ENCODE data around the gene NIF3L1. TPM values are rescaled to one million over a fixed set of nuclear protein-coding genes. Genes with fewer than 3 reads are reported as not detected.

NIF3L1 gene
- total RNA-seq, 2 donors from 2014 or later: 26.7 to 38.4 TPM

- peak; percentile 97 for DNase-seq
- intact Hi-C loops (cut with DNase I): no loop called here
- H3K27ac ChIP-seq: peak within 1 kb of the TSS; percentile 100
- H3K36me3 ChIP-seq: peaks cover 3% of the 10 kb centered on the region
- H3K27me3 ChIP-seq: no peaks in the 10 kb centered on the region
- no peak for TF ChIP-seq CTCF (IDR thresholded peaks at IDR 0.05)
- peaks cover 8% of the 10 kb centered on the region for H3K4me1 ChIP-seq
- peak within 1 kb of the TSS; percentile 96 for H3K4me3 ChIP-seq
- no peaks in the 10 kb centered on the region for H3K9me3 ChIP-seq
- peak within 1 kb of the TSS; percentile 99 to 100 for H3K9ac ChIP-seq (ENCODE audit: low read depth in 2 of 2, low read length in 2 of 2)
Observed at GRCh38 chr2:200864176-200865034, 24.8 kb upstream of the NIF3L1 start, which contains the start of gene CLK1. CLK1 (minus strand) TSS chr2:200864658; CDS start chr2:200861862, 2,796 bp downstream.

- H3K36me3 ChIP-seq: no peaks in the 10 kb centered on the region
- H3K9me3 ChIP-seq: no peaks in the 10 kb centered on the region
- intact Hi-C loops (cut with DNase I): no loop called here
- no peaks in the 10 kb centered on the region for H3K27me3 ChIP-seq
- H3K27ac ChIP-seq: no peak overlapping the region
- no peak for DNase-seq
- peaks cover 6% of the 10 kb centered on the region for H3K4me1 ChIP-seq
- no peak overlapping the region for H3K9ac ChIP-seq (ENCODE audit: low read depth in 2 of 2, low read length in 2 of 2)
- TF ChIP-seq CTCF (IDR thresholded peaks at IDR 0.05): no peak
- H3K4me3 ChIP-seq: no peak overlapping the region
Observed at GRCh38 chr2:200869014-200869413, 20.2 kb upstream of the NIF3L1 start.

- H3K9me3 ChIP-seq: no peaks in the 10 kb centered on the region
- no peak overlapping the region for H3K27ac ChIP-seq
- no peak overlapping the region for H3K9ac ChIP-seq (ENCODE audit: low read depth in 2 of 2, low read length in 2 of 2)
- no peak for TF ChIP-seq CTCF (IDR thresholded peaks at IDR 0.05)
- intact Hi-C loops (cut with DNase I): no loop called here
- H3K4me1 ChIP-seq: no peaks in the 10 kb centered on the region
- no peaks in the 10 kb centered on the region for H3K27me3 ChIP-seq
- H3K4me3 ChIP-seq: no peak overlapping the region
- no peak for DNase-seq
- no peaks in the 10 kb centered on the region for H3K36me3 ChIP-seq
Observed at GRCh38 chr2:200871151-200871550, 18.0 kb upstream of the NIF3L1 start.

GRCh38 chr2:200873560-200873959, 15.6 kb upstream of the NIF3L1 start:
- H3K27me3 ChIP-seq: no peaks in the 10 kb centered on the region
- intact Hi-C loops (cut with DNase I): no loop called here
- no peaks in the 10 kb centered on the region for H3K36me3 ChIP-seq
- H3K9ac ChIP-seq (ENCODE audit: low read depth in 2 of 2, low read length in 2 of 2): no peak overlapping the region
- TF ChIP-seq CTCF (IDR thresholded peaks at IDR 0.05): no peak
- DNase-seq: no peak
- H3K27ac ChIP-seq: no peak overlapping the region
- H3K4me1 ChIP-seq: no peaks in the 10 kb centered on the region
- no peak overlapping the region for H3K4me3 ChIP-seq
- no peaks in the 10 kb centered on the region for H3K9me3 ChIP-seq

GRCh38 chr2:200877443-200877842, 11.7 kb upstream of the NIF3L1 start:
- H3K4me3 ChIP-seq: no peak overlapping the region
- H3K27me3 ChIP-seq: no peaks in the 10 kb centered on the region
- H3K9ac ChIP-seq (ENCODE audit: low read depth in 2 of 2, low read length in 2 of 2): no peak overlapping the region
- intact Hi-C loops (cut with DNase I): no loop called here
- DNase-seq: no peak
- H3K4me1 ChIP-seq: no peaks in the 10 kb centered on the region
- no peaks in the 10 kb centered on the region for H3K36me3 ChIP-seq
- no peaks in the 10 kb centered on the region for H3K9me3 ChIP-seq
- no peak overlapping the region for H3K27ac ChIP-seq
- TF ChIP-seq CTCF (IDR thresholded peaks at IDR 0.05): no peak

Measured in colonic mucosa (tissue), 4 donors.